Glutamatergic neuron (in vitro differentiated cells): Measurements from ENCODE around the gene BPI. TPM values are rescaled to one million over a fixed set of nuclear protein-coding genes. Genes with fewer than 3 reads are reported as not detected.

Experiments used
- DNase-seq: peaks from one replicate; pipeline ENCODE4 v3.0.0; 2022
- H3K27ac Mint-ChIP-seq: one replicate; pipeline ENCODE4 v1.8.0; 2020; ENCODE audit warnings: mild to moderate bottlenecking, mixed read lengths, inconsistent platforms; ENCODE audit not compliant: unreplicated experiment
- H3K27me3 Mint-ChIP-seq: one replicate; pipeline ENCODE4 v1.8.0; 2020; ENCODE audit warnings: mild to moderate bottlenecking, moderate library complexity, mixed read lengths, inconsistent platforms; ENCODE audit not compliant: unreplicated experiment
- H3K36me3 Mint-ChIP-seq: one replicate; pipeline ENCODE4 v1.8.0; 2020; ENCODE audit warnings: mild to moderate bottlenecking, mixed read lengths, inconsistent platforms; ENCODE audit not compliant: unreplicated experiment
- H3K4me1 Mint-ChIP-seq: one replicate; pipeline ENCODE4 v1.8.0; 2020; ENCODE audit warnings: mild to moderate bottlenecking, low read depth, mixed read lengths, inconsistent platforms; ENCODE audit not compliant: unreplicated experiment
- H3K4me3 Mint-ChIP-seq: one replicate; pipeline ENCODE4 v1.8.0; 2020; ENCODE audit warnings: mild to moderate bottlenecking, mixed read lengths, inconsistent platforms; ENCODE audit not compliant: unreplicated experiment
- H3K9me3 Mint-ChIP-seq: one replicate; pipeline ENCODE4 v1.8.0; 2020; ENCODE audit warnings: mild to moderate bottlenecking, moderate library complexity, mixed read lengths, inconsistent platforms; ENCODE audit not compliant: unreplicated experiment
- CTCF ChIP-seq: fragments of 200-600 bp; sonication (generic); IDR thresholded peaks from one replicate; pipeline ENCODE4 v1.5.0; 2021; ENCODE audit not compliant: partially characterized antibody, unreplicated experiment
- total RNA-seq: library from RNA; stranded (reverse); fragmentation: NEBNext Ultra II Directional; extraction: Animal tissue kit (Norgen Biotek cat#: 25700); gene quantifications from one replicate; pipeline ENCODE4 v1.2.1, GENCODE V29; 2021; ENCODE audit not compliant: unreplicated experiment

Gene BPI
- total RNA-seq, 1 donor from 2014 or later: not detected

DNA sequence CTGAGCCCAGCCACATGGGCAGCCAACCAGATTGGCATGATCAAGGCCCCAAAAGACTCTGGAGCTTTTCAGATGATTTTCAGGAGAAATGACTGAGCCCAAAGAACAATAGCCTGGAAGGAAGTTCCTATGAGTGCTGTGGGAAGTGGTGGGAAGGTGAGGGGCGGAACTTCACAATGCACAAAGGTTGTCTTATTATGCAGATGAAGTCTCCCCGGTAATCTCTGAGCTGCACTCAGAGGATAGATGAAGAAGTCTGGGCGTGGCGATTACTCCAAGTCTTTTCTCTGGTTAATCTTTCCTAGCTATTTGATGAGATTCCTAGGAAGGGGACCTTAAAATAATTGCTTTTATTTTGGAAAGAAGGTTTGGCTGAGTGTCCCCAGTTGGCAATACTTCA lies 79.2 kb downstream of the BPI start:
- no peak for TF ChIP-seq CTCF
- no peak overlapping the region for H3K4me3 Mint-ChIP-seq
- H3K27me3 Mint-ChIP-seq: peaks cover 2% of the 10 kb centered on the region
- no peaks in the 10 kb centered on the region for H3K9me3 Mint-ChIP-seq
- H3K36me3 Mint-ChIP-seq: no peaks in the 10 kb centered on the region
- no peak for DNase-seq
- H3K27ac Mint-ChIP-seq: no peak overlapping the region
- no peaks in the 10 kb centered on the region for H3K4me1 Mint-ChIP-seq

GRCh38 chr20:38386004-38386403 lies 82.0 kb downstream of the BPI start:
- TF ChIP-seq CTCF: no peak
- H3K9me3 Mint-ChIP-seq: no peaks in the 10 kb centered on the region
- no peak overlapping the region for H3K27ac Mint-ChIP-seq

GRCh38 chr20:38386851-38387250 lies 82.9 kb downstream of the BPI start:
- peaks cover 5% of the 10 kb centered on the region for H3K4me1 Mint-ChIP-seq

More at GRCh38 chr20:38386004-38386403, 82.0 kb downstream of the BPI start:
- no peaks in the 10 kb centered on the region for H3K36me3 Mint-ChIP-seq
- H3K4me3 Mint-ChIP-seq: no peak overlapping the region
- peaks cover 3% of the 10 kb centered on the region for H3K27me3 Mint-ChIP-seq
- H3K4me1 Mint-ChIP-seq: peaks cover 5% of the 10 kb centered on the region
- DNase-seq: no peak

More at GRCh38 chr20:38386851-38387250, 82.9 kb downstream of the BPI start:
- TF ChIP-seq CTCF: no peak
- H3K4me3 Mint-ChIP-seq: no peak overlapping the region
- no peaks in the 10 kb centered on the region for H3K36me3 Mint-ChIP-seq
- H3K27me3 Mint-ChIP-seq: peaks cover 3% of the 10 kb centered on the region
- no peaks in the 10 kb centered on the region for H3K9me3 Mint-ChIP-seq
- DNase-seq: no peak
- no peak overlapping the region for H3K27ac Mint-ChIP-seq

Other genes starting within 250 kb of the BPI start
- not detected for gene TGM2, start 138.9 kb upstream of the BPI start, total RNA-seq
- 1.6 TPM for gene KIAA1755, start 43.4 kb upstream of the BPI start, total RNA-seq
- gene LBP, start 42.3 kb downstream of the BPI start, total RNA-seq: not detected
- gene SNHG17, start 131.2 kb downstream of the BPI start, total RNA-seq: 33.0 TPM
- gene RALGAPB, start 168.7 kb downstream of the BPI start, total RNA-seq: 54.6 TPM